ENCODE data around the gene HSPG2. TPM values are rescaled to one million over a fixed set of nuclear protein-coding genes. Genes with fewer than 3 reads are reported as not detected.

HSPG2 gene
- total and polyA plus RNA-seq, 2 experiments from 2014 or later: 62.3 to 193 TPM

- Histone ChIP-seq H3K27me3 (no peaks in the 10 kb centered on the region), H3K27ac (no peak overlapping the region), H3K4me3 (no peak overlapping the region), H3K9me3 (ENCODE audit: low read depth) (no peaks in the 10 kb centered on the region), H3K36me3 (peaks cover 49% of the 10 kb centered on the region), H3K4me1 (ENCODE audit: low read depth) (peaks cover 11% of the 10 kb centered on the region)
- no peak for DNase-seq (ENCODE audit: low read depth in 1 of 2, low spot score in 1 of 2)
- no peak for TF ChIP-seq CTCF (IDR thresholded peaks at IDR 0.05; ENCODE audit: low read depth, low read length)
Observed at GRCh38 chr1:21855257-21856096, 81.6 kb downstream of the HSPG2 start.

GRCh38 chr1:21854751-21855131 is 82.4 kb downstream of the HSPG2 start:
- Histone ChIP-seq H3K9me3 (ENCODE audit: low read depth) (no peaks in the 10 kb centered on the region), H3K27ac (no peak overlapping the region), H3K36me3 (peaks cover 51% of the 10 kb centered on the region), H3K27me3 (no peaks in the 10 kb centered on the region), H3K4me1 (ENCODE audit: low read depth) (peaks cover 11% of the 10 kb centered on the region), H3K4me3 (no peak overlapping the region)
- DNase-seq (ENCODE audit: low read depth in 1 of 2, low spot score in 1 of 2): no peak
- no peak for TF ChIP-seq CTCF (IDR thresholded peaks at IDR 0.05; ENCODE audit: low read depth, low read length)

GRCh38 chr1:21854090-21854750 is 82.9 kb downstream of the HSPG2 start:
- H3K4me3 ChIP-seq: no peak overlapping the region
- H3K4me1 ChIP-seq (ENCODE audit: low read depth): peaks cover 11% of the 10 kb centered on the region
- no peak for TF ChIP-seq CTCF (IDR thresholded peaks at IDR 0.05; ENCODE audit: low read depth, low read length)
- no peak overlapping the region for H3K27ac ChIP-seq
- no peak for DNase-seq (ENCODE audit: low read depth in 1 of 2, low spot score in 1 of 2)
- peaks cover 47% of the 10 kb centered on the region for H3K36me3 ChIP-seq
- no peaks in the 10 kb centered on the region for H3K27me3 ChIP-seq
- H3K9me3 ChIP-seq (ENCODE audit: low read depth): no peaks in the 10 kb centered on the region

- Histone ChIP-seq H3K27ac (no peak overlapping the region), H3K4me3 (no peak overlapping the region), H3K4me1 (ENCODE audit: low read depth) (peaks cover 6% of the 10 kb centered on the region), H3K27me3 (no peaks in the 10 kb centered on the region), H3K9me3 (ENCODE audit: low read depth) (no peaks in the 10 kb centered on the region), H3K36me3 (peaks cover 55% of the 10 kb centered on the region)
- no peak for TF ChIP-seq CTCF (IDR thresholded peaks at IDR 0.05; ENCODE audit: low read depth, low read length)
- no peak for DNase-seq (ENCODE audit: low read depth in 1 of 2, low spot score in 1 of 2)
Observed at GRCh38 chr1:21853131-21853427, 84.0 kb downstream of the HSPG2 start.

DNA sequence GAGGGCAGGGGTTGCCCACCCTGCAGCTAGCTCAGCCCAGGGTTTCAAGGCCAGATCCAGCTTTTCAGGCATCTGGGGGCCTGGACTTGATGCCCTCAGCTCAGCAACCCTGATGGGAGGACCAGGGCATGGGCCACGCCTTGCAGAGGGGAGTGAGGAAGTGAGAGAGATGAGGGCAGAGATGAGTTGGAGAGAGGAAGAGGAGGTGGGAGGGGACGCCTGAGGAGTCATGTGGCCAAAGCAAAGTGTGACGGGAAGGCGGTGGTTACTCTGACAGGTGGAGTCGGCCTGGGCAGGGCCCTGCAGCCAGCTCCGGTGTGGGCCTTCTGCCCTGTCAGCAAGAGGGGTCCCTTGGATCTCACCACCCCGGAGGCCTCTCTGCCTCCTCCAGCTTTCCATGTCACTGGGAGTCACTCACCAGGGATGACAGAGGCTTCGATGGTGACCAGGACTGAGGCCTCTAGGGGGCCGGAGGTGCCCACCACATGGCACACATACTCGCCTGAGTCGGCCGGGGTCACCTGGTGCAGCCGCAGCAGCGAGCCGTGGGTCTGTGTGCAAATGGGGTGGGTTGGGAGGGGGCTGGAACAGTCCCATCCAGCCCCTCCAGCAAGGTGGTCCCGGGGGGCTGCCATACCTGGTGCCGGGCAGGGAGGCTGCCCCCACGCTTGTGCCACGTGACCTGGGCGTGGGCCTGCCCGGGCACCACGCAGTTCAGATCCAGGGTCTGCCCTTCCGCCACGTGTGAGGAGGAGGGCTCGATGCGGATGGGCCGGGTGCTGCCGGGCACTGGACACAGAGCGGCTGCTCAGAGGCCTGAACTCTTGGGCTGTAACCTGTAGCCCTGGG is 84.6 kb downstream of the HSPG2 start:
- Histone ChIP-seq H3K27me3 (no peaks in the 10 kb centered on the region), H3K9me3 (ENCODE audit: low read depth) (no peaks in the 10 kb centered on the region), H3K4me3 (no peak overlapping the region), H3K36me3 (peaks cover 55% of the 10 kb centered on the region), H3K4me1 (ENCODE audit: low read depth) (peaks cover 1% of the 10 kb centered on the region), H3K27ac (no peak overlapping the region)
- no peak for DNase-seq (ENCODE audit: low read depth in 1 of 2, low spot score in 1 of 2)
- TF ChIP-seq CTCF (IDR thresholded peaks at IDR 0.05; ENCODE audit: low read depth, low read length): no peak

Measured in cardiac muscle cell (in vitro differentiated cells and primary cell).